HG03064 (cell line): ENCODE results near the gene COX7A2.

Experiments used
- ATAC-seq: cut with Tn5 transposase; IDR thresholded peaks from one replicate; pipeline ENCODE4 v1.9.1; 2021; ENCODE audit warnings: low read depth; ENCODE audit not compliant: unreplicated experiment

Gene COX7A2

DNA sequence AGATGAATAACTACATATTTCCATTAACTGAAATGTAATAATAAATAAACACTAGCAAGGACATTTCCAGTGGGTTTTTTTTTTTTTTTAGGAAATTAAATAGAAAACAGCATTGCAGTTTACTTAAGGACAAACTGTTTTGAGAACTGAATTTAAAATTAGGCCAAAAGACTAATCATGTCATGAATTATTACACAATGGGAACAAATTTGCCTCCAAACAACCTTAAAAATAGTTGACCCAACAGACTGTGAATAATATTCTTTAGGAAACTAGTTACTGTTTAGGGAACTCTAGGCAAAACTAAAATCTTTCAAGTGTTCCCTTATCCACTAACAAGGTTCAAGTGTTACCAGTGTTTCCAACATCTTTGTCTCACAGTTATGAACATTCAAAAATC lies 21.3 kb downstream of the COX7A2 start:
- no peak for ATAC-seq

- ATAC-seq, result no peak
Measured at GRCh38 chr6:75221116-75221515, 22.5 kb downstream of the COX7A2 start.

DNA sequence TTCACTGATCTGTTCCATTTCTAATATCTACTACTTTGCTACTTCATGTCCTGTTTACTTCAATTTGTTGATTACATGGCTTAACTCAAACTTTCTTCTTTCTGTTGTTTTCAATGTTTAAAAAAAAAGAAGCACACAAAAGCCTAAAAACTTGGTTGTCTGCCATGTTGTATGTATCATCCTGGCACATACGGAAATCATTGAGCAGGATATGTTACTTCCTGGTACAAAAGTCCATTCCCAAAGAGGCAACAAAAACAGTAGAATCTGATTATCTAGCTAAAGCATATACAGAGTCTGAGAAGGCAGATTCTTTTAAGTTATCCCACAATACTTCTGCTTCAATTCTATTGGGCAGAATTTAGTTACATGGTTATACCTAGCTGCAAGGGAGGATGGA lies 23.2 kb downstream of the COX7A2 start:
- no peak for ATAC-seq

GRCh38 chr6:75219263-75219662 lies 24.3 kb downstream of the COX7A2 start:
- ATAC-seq, result no peak

GRCh38 chr6:75217193-75217592 lies 26.4 kb downstream of the COX7A2 start:
- ATAC-seq, result no peak

DNA sequence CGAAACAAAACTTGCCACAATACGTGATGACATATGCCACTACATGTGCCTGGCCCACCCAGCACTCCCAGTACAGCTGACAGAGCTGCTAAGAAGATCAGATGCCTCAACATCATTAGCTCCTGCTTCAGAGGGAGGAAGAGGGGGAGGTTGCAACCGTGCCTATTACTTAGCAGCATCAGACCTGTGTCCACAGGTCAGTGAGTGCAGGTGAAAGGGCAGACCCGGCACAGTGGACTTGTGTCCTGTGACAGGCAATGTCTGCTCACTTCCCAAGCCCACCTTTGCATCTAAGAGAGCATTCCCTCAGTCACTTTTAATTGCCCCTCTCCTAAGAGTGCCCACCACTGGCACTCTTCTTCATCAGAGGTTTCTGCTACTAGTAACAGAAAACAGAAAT lies 28.3 kb downstream of the COX7A2 start:
- ATAC-seq, result no peak

GRCh38 chr6:75213732-75214131 lies 29.9 kb downstream of the COX7A2 start:
- ATAC-seq, result no peak

DNA sequence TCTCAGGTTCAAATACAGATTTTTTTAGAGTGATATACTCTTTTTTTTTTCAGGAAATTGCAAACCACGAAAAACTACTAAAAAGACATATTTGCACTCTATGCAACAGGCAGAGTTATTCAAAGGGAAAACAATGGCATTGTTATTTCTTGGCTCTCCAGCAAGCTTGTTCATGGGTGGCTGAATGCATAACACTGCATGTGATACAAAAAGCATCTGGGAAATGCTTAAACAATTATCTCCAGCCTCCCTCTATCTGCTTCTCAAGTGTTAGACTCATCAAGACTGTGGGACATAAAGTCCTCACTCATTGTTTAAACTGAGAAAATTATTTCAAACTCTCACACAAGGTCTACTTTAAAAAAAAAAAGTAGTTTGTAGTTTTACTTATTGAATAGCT lies 30.5 kb downstream of the COX7A2 start:
- no peak for ATAC-seq

DNA sequence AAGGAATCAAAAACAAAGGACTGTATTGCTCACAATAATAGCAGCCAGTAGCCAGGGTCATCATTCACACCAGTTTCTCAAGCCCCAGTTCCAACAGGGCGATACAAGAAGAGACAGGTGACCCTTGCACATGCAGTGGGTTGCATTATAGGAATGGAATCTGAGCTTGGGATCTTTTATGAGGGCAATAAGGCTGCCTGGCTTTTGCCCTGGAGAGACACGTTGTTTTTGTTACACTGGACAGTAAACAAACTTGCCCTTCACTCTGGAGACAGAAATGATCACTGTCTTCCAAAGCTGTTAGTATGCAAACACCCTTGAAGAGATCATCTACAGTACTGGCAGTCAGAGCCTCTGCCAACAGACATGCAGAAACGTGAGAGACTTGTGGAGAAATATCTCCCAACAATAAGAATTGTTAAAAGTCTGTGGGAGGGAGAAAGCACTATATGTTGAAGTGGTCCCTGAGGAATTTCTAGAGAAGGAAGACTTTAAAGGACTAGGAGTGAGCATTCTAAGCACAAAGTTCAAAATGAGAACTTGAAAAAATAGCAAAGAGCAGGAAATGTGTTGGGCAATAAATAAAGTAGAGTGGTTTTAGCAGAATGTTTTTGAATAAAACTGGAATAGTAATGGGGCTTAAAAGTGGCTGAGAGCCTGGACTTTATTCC lies 31.5 kb downstream of the COX7A2 start:
- no peak for ATAC-seq

GRCh38 chr6:75210885-75211739 lies 32.5 kb downstream of the COX7A2 start:
- no peak for ATAC-seq

GRCh38 chr6:75209184-75209723 lies 34.3 kb downstream of the COX7A2 start:
- no peak for ATAC-seq

GRCh38 chr6:75208298-75209183 lies 35.1 kb downstream of the COX7A2 start:
- ATAC-seq, result peak; percentile 78

DNA sequence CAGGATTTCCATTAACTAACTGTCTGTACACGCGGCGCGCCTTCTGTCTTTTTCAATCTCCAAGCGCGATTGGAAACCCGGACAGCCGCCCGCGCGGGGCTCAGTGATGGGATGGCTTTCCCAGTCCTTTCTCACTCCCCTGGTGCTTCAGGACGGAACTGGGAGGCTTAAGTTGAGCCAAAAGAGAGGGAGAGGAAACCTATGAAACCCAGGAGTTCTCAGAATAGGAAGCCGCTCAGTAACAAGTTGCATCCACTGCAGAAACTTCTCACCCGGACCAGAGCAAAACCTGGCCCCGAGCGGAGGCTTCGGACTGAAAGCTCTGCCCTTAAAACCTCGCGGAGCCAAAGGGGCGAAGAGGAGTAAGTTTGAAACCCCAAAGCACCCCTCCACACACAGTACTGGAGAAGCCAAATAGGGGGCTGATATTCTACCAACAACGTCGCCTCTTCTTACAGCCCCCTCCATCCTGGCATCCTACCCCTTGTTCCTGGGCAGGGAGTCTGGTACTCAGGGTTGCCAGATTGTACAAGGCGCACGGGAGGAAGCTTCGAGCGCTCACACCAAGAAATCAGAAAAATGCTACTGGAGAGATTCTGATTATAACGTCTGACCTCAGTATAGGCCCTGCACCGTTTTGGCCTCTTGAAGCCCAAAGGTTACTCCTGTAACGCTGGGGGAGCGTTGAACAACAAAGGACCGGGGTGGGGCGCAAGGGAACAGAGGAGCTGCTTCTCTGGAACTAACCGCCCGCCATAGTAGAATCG lies 36.8 kb downstream of the COX7A2 start:
- ATAC-seq, result no peak

- no peak for ATAC-seq
Measured at GRCh38 chr6:75205776-75206575, 37.6 kb downstream of the COX7A2 start, which contains the start of gene COL12A1. Gene COL12A1, minus strand, starts transcription at chr6:75206053. Its CDS starts 3,261 bp downstream, at chr6:75202792.

DNA sequence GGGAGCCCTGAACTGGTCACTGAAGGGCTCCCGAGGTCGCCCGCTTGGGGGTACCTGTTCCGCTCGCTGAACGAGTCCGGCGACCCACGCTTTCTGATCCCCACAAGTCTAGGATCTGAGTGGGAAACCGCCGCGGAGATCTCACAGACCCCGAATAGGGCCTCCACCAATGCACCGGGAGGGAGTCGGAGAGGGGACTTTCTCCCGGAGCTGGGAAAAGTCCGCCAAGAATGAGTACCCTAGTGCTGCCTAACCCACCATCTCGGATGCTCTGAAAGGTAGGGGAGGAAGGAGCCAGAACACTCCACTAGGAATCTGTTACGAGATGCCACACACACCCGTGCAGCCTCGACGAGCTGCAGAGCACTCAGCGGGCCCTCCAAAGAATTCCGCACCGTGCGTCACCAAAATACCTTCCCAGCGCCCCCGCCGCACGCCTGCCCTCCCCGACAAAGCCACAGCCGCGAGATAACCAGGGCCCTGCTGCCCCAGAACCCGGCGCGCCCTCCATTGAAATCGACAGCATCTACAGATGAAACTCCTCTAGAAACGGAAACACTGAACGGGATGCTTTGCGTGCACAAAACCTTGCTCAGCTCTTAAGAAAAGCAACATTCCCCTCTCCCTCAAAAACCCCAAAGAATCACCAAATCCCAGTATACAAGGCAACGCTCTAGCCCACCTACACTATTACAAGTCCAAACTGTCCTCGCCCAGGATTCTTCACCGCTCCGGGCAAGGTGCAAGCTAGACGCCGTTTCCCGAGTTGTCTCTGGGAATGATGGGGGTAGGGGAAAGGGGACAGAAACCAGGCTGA lies 38.4 kb downstream of the COX7A2 start:
- ATAC-seq, result no peak

- ATAC-seq, result no peak
Measured at GRCh38 chr6:75204217-75204958, 39.2 kb downstream of the COX7A2 start.

DNA sequence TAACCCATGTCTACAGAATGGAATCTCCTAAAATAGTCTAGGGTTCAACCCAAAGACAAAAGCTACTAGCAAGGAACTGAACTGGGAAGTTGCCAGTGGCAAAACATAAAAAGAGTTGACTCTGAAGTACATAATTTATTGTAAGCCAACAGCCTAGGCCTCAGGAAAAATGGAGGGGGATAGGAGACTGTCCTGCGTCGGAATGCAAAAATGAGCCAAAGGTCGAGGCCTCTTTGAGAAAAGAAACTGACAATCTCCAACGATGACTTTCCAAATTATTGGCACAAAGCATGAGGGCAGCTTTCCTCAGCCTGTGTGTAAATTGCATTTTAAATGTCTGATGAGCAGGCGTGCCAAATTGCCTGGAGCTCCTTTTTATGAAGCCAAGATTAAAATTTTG lies 39.9 kb downstream of the COX7A2 start:
- no peak for ATAC-seq

DNA sequence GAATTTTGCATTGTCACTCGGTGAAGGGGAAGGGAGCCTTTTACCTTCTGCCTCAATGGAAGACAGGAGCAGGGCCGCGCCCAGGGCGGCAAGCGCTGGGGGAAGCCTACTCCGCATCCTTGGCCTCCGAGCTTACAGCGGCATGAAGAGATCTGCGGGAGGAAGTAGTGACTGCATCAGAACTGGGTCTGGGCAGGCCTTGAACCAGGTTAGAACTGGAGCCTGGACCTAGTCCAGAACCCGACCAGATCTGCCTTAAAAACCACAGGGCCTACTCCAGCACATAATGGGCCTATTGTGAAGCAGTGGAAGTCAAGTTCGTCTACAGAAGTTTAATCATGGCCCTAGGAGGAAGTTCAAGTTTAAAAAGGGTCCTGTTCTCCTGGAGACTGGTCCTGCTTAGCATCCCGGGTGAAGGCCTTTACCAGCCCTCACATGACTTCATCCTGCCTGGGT lies 40.9 kb downstream of the COX7A2 start:
- no peak for ATAC-seq
